RPMI7951 (cell line): Measurements from ENCODE around the gene SART1. TPM values are rescaled to one million over a fixed set of nuclear protein-coding genes. Genes with fewer than 3 reads are reported as not detected.
"Not testable (repeated sequence)": the region's sequence is repeated elsewhere in the genome, so short reads cannot be mapped to it uniquely, and the experiment has no call there.

Experiments
- DNase-seq: peaks from one replicate; pipeline ENCODE4 v3.0.0-alpha.2; 2012; ENCODE audit warnings: low read depth
- total RNA-seq: library from RNA; depleted of rRNA; stranded (reverse); fragments of >200 nt; shearing (Covaris generic); gene quantifications from 2 replicates; pipeline ENCODE4 v1.2.3, GENCODE V29; 2014

The SART1 gene
- total RNA-seq, 1 experiment from 2014 or later: 39.4 TPM

GRCh38 chr11:65934014-65934413 lies 27.5 kb upstream of the SART1 start:
- no peak for DNase-seq

DNA sequence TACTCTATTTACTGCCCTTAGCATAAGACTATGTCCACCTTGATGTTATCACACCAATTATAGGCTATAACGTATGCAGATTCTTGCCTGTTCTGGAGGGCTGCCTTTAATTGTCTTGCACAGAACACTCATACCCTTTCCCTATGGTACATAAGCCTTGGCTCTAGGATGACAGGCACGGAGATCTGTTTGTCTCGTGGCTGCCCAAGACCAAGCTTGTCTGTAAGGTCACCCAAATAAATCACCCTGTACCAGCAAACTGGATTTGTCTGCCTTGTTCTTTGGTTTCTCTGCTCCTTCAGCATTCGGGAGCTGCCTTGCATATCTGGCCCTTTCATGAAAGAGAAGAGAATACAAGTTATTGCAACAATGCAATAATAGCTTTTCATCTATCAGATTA lies 23.8 kb upstream of the SART1 start:
- DNase-seq: no peak

DNA sequence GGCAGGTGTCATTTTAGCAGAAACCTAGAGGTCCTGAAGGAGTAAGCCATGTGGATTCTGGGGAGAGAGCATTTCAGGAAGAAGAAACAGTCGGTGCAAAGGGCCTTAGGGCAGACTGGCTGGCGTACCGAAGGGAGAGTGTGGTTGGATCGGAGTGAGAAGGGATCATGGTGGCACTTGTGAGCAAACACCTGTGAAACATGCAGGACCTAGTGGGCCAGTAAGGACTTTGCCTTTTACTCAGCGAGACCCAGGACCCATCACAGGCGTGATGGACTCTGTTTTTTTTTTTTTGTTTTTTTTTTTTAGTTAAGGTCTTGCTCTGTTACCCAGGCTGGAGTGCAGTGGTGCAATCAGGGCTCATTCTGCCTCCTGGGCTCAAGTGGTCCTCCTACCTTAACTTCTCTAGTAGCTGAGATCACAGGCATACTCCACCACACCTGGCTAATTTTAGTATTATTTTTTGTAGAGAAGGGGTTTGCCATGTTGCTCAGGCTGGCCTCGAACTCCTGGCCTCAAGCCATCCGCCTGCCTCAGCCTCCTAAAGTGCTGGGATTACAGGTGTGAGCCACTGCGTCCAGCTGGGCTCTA lies 19.7 kb upstream of the SART1 start:
- no peak for DNase-seq

- no peak for DNase-seq
These were observed 19.0 kb upstream of the SART1 start for GRCh38 chr11:65942531-65942930.

DNA sequence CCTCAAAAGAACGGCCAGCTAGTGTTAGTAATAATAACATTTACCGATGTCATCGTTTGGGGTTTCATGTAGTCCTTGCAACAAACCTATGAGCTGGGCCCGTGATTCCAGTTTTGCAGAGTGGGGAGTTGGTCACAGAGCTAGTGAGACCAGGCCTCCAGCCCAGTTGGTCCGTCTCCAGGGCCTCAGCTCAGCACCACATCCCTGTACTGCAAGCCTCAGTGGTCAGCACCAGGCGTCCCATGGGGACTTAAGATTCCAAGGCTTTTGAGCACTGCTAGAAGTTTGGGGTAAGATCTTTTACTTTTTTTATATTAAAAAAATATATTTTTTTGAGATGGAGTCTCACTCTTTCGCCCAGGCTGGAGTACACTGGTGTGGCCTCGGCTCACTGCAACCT lies 17.3 kb upstream of the SART1 start:
- no peak for DNase-seq

- no peak for DNase-seq
These were observed 16.8 kb upstream of the SART1 start for GRCh38 chr11:65944767-65945166.

GRCh38 chr11:65945430-65945911 lies 16.1 kb upstream of the SART1 start, which contains the start of gene TSGA10IP:
TSGA10IP (plus strand) TSS chr11:65945480; CDS start chr11:65945676, 196 bp downstream.
- no peak for DNase-seq

DNA sequence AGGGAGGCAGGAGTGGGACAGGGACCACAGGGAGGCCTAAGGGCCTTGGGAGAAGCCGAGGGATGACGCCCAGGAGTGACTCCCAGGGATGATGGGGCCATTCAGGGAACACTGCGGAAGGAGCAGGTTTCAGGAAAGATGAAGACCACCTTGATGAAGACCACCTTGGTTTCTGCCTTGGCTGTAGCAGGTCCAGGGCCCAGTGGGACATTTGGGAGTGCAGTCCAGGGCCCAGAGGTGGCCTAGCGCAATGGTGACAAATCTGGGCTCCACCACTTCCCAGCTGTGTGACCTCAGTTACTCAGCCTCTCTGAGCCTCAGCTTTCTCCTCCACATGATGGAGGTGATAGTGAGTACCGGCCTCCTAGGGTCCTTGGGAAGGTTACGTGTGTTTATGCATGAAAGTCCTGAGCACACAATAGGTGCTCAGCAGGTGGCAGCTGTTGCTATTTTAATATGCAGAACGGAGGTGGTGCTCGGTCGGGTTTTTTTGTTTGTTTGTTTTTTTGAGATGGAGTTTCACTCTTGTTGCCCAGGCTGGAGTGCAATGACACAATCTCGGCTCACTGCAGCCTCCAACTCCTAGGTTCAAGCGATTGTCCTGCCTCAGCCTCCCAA lies 15.5 kb upstream of the SART1 start:
- no peak for DNase-seq

- no peak for DNase-seq
These were observed 14.9 kb upstream of the SART1 start for GRCh38 chr11:65946655-65947054.

DNA sequence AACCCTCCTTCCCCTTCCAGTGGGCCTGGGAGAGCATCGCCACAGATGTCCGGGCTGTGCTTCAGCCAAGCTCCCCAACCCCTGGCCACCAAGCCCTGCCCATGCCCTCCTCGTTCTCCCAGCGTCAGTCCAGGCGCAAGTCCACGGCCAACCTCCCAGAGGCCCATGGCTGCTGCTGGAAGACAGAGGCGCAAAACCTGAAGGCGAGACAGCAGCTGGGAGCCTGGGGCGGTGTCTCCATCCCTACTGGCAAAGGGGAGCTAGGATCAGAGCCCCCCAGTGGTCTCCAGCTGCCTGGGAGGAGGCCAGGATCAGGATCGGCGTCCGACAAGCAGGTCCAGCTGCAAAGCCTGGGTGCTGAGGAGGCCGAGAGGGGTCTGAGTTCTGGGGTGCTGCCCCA lies 14.4 kb upstream of the SART1 start:
- DNase-seq: no peak

DNA sequence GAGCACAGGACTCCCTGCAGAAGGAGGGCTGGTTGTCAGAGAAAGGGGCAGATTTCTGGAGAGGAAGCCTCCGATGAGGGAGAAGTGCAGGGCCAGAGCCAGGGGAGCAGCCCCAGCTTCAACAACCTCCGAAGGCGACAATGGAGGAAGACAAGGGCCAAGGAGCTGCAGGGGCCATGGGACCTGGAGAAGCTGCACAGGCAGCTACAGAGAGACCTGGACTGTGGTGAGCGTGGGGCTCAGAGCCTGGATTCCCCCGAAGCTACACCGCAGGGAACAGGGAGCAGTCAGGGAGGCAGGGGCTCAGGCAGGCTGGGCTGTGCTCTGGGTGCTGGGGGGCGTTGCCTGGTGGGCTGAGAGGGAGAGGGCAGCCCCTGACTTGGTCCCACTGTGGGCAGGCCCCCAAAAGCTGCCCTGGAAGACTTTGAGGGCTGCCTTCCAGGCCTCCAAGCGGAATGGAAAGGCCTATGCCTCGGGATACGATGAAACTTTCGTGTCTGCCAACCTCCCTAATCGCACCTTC lies 13.9 kb upstream of the SART1 start:
- no peak for DNase-seq

DNA sequence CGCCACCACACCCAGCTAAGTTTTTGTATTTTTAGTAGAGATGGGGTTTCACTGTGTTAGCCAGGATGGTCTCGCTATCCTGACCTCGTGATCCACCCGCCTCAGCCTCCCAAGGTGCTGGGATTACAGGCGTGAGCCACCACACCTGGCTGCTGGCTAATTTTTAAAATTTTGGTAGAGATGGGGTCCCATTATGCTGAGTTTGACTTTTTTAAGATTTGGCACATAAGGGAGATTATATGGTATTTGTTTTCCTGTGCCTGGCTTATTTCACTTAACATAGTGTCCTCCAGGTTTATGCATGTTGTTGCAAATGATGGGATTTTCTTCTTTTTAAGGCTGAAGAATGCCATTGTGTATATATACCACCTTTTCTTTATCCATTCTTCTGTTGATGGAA lies 10.8 kb upstream of the SART1 start:
- not testable (repeated sequence) for DNase-seq

GRCh38 chr11:65951641-65952040 lies 9.9 kb upstream of the SART1 start:
- not testable (repeated sequence) for DNase-seq

DNA sequence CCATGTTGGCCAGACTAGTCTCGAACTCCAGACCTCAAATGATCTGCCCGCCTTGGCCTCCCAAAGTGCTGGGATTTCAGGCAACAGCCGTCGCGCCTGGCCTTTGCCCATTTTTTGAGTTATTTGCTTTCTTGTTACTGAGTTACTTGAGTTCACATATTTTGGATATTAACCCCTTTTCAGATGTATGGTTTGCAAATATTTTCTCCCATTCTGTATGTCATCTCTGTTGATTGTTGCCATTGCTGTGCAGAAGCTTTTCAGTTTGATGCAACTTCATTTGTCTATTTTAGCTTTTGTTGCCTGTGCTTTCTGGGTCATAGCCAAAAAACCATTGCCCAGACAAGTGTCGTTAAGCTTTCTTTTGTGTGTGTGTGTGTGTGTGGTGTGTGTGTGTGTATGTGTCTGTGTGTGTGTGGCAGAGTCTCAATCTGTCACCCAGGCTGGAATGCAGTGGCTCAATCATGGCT lies 9.4 kb upstream of the SART1 start:
- no peak for DNase-seq

- DNase-seq: no peak
These were observed 8.1 kb upstream of the SART1 start for GRCh38 chr11:65953471-65953870.

GRCh38 chr11:65954771-65955170 lies 6.8 kb upstream of the SART1 start:
- no peak for DNase-seq

DNA sequence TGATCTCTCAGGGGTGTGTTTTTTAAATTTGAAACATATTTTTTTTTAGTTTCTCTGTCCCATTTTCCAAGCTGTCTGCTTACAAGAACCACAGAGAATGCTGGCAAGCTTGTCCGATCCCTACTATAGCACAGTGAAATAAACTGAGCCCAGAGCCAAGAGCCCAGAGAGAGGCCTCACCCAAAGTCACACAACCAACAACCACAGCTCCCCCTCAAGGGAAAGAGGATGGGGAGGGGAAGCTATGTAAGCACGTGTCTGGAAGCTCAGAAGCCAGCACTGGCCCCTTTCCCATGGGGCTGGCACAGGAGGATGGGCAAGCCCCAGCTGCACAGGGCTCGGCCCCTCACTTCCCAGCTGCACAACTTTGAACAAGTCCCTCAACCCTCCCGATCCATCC lies 3.2 kb upstream of the SART1 start:
- DNase-seq: peak; percentile 10

DNA sequence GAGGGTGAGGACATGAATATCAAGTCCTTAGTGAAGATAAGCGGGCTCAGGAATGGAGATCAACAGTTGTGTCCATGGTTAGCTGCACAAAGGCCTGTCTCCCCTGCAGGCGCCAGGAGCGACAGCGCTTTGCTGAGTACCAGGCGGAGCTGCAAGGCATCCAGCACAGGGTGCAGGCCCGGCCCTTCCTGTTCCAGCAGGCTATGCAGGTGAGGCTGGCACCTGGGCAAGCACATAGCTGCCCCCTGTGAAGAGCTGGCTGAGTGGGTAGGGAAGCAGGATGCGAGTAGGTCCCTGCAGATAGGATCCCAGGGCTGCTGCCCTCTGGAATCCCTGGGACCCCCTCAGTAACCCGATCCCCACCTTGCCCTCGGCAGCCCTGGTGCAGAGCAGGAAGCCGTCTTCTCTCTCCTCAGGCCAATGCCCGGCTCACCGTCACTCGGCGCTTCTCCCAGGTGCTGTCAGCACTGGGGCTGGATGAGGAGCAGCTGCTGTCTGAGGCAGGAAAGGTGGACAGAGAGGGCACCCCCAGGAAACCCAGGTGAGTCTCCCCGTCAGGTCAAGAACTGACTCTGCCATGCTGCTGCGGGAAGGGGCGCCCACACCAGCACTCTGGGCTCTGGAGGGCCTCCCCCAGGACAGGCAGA lies 2.6 kb upstream of the SART1 start:
- DNase-seq: no peak

- DNase-seq: no peak
These were observed 689 bp upstream of the SART1 start for GRCh38 chr11:65960824-65961266.

DNA sequence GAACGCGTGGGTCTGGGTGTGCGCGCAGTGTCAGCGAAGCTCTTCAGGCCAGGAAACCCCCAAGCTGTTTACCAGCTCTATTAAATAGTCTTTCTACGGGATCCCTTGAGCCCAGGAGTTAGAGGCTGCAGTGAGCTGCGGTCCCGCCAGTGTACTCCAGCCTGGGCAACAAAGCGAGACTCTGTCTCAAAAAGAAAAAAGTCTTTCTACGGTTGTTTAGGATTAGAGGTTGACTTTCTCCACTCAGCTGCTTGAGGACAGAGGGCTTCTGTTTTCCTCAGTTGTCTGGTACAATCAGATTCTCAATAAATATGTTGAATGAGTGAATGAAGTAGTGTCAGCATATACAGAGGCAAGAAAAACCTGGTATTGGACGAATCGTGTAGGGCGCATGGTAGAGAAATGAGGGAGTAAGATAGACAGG lies 619 bp downstream of the SART1 start:
- no peak for DNase-seq

GRCh38 chr11:65964906-65965305 lies 3.4 kb downstream of the SART1 start:
- no peak for DNase-seq

- no peak for DNase-seq
These were observed 4.6 kb downstream of the SART1 start for GRCh38 chr11:65965986-65966762.
